ENCODE data around the gene CEACAM20. TPM values are rescaled to one million over a fixed set of nuclear protein-coding genes. Genes with fewer than 3 reads are reported as not detected.
A peak's percentile ranks its signal among the peaks of the same experiment; 100 is the strongest.

The CEACAM20 gene
- total and polyA plus RNA-seq, 2 of the 13 experiments (the other 11 are each of a cell fraction or from before 2014, with no cell fraction given) = 0.04 TPM; not detected in 1

GRCh38 chr19:44570984-44571684 is 41.7 kb upstream of the CEACAM20 start (continued):
- TF ChIP-seq AHDC1 (CRISPR knock-in tag; IDR thresholded peaks at IDR 0.05; ENCODE audit: borderline replicate concordance) (peak; percentile 59; the same call in 1 of the 2 replicates), HNF4G (IDR thresholded peaks at IDR 0.05; ENCODE audit: borderline replicate concordance, low read depth, low read length) (peak; percentile 66; the same call in 1 of the 2 replicates), HNF4G (CRISPR knock-in tag; IDR thresholded peaks at IDR 0.05; ENCODE audit: borderline replicate concordance, low read depth) (no peak), ZSCAN25 (CRISPR knock-in tag; IDR thresholded peaks at IDR 0.05) (no peak), RXRB (CRISPR knock-in tag; IDR thresholded peaks at IDR 0.05; ENCODE audit: borderline replicate concordance) (peak; percentile 38; the same call in 1 of the 2 replicates), ARNT2 (CRISPR knock-in tag; IDR thresholded peaks at IDR 0.05; ENCODE audit: low read depth) (no peak; the same call in 1 of the 2 replicates), MTA3 (CRISPR knock-in tag; IDR thresholded peaks at IDR 0.05) (no peak), NFYC (CRISPR knock-in tag; IDR thresholded peaks at IDR 0.05) (no peak), NR1H2 (CRISPR knock-in tag; IDR thresholded peaks at IDR 0.05; ENCODE audit: borderline replicate concordance, low read depth) (no peak), ONECUT2 (CRISPR knock-in tag; IDR thresholded peaks at IDR 0.05) (peak; percentile 93), HNF1B (CRISPR knock-in tag; IDR thresholded peaks at IDR 0.05) (peak; percentile 82), ZNF335 (CRISPR knock-in tag; IDR thresholded peaks at IDR 0.05) (no peak), ZBTB33 (CRISPR knock-in tag; IDR thresholded peaks at IDR 0.05) (0 out of 2 replicates have a peak, but pooled peaks have one; percentile 3), ZNF644 (CRISPR knock-in tag; IDR thresholded peaks at IDR 0.05; ENCODE audit: low read depth) (peak; percentile 46; the same call in 1 of the 2 replicates), ELF3 (CRISPR knock-in tag; IDR thresholded peaks at IDR 0.05) (no peak), MIER3 (CRISPR knock-in tag; IDR thresholded peaks at IDR 0.05; ENCODE audit: borderline replicate concordance) (0 out of 2 replicates have a peak, but pooled peaks have one; percentile 21), E2F1 (CRISPR knock-in tag; IDR thresholded peaks at IDR 0.05) (no peak), ZBTB7B (CRISPR knock-in tag; IDR thresholded peaks at IDR 0.05) (no peak), GFI1 (CRISPR knock-in tag; IDR thresholded peaks at IDR 0.05; ENCODE audit: borderline replicate concordance) (peak; percentile 77)

All from HepG2 (cell line).